Activated gamma-delta T cell treated with anti-CD3 and anti-CD28 coated beads, Interleukin-2, amount 50 U/mL, for 16 hours (primary cell): ENCODE data around the gene PCDHGB6.
"Not testable (repeated sequence)": the region's sequence is repeated elsewhere in the genome, so short reads cannot be mapped to it uniquely, and the experiment has no call there.

Source experiments
- DNase-seq: peaks from one replicate; pipeline ENCODE4 v3.0.0-alpha.2; 2020; ENCODE audit warnings: low read depth

The PCDHGB6 gene

GRCh38 chr5:141407790-141408505 lies at the start of gene PCDHGB6:
TSS of gene PCDHGB6 (plus strand) at chr5:141408021. CDS start at chr5:141408203, 182 bp downstream.
- not testable (repeated sequence) for DNase-seq

DNA sequence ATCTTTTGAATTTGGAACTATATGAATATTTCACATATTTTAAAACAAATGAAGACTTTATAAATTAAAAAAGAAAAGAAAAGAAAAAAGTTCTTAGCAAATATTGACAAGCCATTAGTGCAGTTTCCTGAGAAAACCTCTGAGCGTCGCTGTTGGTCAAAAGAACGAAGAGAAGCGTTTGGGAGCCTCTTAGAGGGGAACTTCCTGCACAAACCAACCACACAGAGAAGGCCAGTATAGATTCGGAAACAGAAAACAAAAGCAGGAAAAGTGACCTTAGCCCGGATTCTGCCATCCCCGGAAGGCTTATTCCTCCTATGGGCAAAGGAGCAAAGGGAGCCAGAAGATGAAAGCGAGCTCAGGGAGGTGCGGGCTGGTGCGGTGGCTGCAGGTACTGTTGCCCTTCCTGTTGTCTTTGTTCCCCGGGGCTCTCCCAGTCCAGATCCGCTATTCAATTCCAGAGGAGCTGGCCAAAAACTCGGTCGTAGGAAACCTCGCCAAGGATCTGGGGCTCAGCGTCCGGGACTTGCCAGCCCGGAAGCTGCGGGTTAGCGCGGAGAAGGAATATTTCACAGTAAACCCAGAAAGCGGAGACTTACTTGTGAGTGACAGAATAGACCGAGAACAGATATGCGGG lies 47.9 kb upstream of the PCDHGB6 start, which contains the start of gene PCDHGB2:
PCDHGB2 (plus strand) TSS at position 205 of the 637 bp plus-strand sequence; CDS start at position 347, 142 bp downstream.
- no peak for DNase-seq

- DNase-seq, result no peak
These were observed 47.1 kb upstream of the PCDHGB6 start for GRCh38 chr5:141360685-141361084.

- no peak for DNase-seq
These were observed 45.1 kb upstream of the PCDHGB6 start for GRCh38 chr5:141362719-141363118.

- DNase-seq, result no peak
These were observed 43.7 kb upstream of the PCDHGB6 start, which contains the start of gene PCDHGA5 for GRCh38 chr5:141363952-141364660. TSS of gene PCDHGA5 (plus strand) at chr5:141364162. CDS start at chr5:141364331, 169 bp downstream.

DNA sequence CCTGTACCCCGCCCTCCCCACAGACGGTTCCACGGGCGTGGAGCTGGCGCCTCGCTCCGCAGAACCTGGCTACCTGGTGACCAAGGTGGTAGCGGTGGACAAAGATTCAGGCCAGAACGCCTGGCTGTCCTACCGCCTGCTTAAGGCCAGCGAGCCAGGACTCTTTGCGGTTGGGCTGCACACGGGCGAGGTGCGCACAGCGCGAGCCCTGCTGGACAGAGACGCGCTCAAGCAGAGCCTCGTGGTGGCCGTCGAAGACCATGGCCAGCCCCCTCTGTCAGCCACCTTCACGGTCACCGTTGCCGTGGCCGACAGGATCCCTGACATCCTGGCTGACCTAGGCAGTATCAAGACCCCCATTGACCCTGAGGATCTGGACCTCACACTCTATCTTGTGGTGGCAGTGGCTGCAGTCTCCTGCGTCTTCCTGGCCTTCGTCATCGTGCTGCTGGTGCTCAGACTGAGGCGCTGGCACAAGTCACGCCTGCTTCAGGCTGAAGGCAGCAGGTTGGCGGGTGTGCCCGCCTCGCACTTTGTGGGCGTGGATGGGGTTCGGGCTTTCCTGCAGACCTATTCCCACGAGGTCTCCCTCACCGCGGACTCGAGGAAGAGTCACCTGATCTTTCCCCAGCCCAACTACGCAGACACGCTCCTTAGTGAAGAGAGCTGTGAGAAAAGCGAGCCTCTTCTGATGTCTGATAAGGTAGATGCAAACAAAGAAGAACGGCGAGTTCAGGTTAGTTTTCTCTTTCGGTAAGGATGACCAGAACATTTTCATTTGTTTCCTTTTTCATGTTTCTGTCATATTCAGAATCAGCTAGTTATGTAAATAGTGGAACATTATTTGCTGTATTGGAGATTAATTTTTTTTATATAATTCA lies 41.6 kb upstream of the PCDHGB6 start:
- DNase-seq, result no peak

- no peak for DNase-seq
These were observed 37.6 kb upstream of the PCDHGB6 start, which contains the start of gene PCDHGB3 for GRCh38 chr5:141369994-141370848. TSS of gene PCDHGB3 (plus strand) at chr5:141370242. CDS start at chr5:141370395, 153 bp downstream.

GRCh38 chr5:141371572-141372475 lies 36.0 kb upstream of the PCDHGB6 start:
- no peak for DNase-seq

DNA sequence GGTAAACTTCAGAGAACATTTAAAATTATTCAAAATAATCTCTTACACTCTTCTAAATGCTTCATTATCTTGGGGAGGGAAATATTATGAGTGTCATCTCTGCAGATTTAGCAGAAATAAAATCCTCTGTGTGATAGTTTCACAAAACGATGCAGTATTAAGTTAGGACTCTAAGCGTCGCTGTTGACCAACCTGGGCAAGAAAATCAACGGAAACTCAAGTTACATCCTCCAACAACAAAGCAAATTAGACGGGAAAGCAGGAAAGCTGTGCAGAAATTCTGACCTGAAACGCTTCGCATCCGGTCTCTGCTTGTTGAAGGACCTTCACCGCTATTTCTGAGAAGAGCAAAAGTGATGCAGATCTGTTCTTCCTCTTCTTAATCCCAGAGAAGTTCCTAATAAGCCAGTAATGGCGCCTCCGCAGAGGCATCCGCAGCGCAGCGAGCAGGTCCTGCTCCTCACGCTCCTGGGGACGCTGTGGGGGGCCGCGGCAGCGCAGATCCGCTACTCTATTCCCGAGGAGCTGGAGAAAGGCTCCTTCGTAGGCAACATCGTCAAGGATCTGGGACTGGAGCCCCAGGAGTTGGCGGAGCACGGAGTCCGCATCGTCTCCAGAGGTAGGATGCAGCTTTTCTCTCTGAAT lies 34.0 kb upstream of the PCDHGB6 start, which contains the start of gene PCDHGA6:
PCDHGA6 (plus strand) TSS at position 219 of the 645 bp plus-strand sequence; CDS start at position 412, 193 bp downstream.
- DNase-seq, result no peak

DNA sequence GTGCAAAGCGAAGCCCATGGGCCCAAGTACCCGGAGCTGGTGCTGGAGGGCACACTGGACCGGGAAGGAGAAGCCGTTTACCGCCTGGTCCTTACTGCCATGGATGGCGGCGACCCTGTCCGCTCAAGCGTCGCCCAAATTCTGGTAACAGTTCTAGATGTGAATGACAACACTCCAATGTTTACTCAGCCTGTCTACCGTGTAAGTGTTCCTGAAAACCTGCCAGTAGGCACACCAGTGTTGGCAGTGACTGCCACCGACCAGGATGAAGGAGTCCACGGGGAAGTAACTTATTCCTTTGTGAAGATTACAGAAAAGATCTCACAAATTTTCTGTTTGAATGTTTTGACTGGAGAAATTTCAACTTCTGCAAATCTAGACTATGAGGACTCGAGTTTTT lies 33.2 kb upstream of the PCDHGB6 start:
- no peak for DNase-seq

- DNase-seq, result not testable (repeated sequence)
These were observed 32.2 kb upstream of the PCDHGB6 start for GRCh38 chr5:141375444-141376155.

- DNase-seq, result no peak
These were observed 25.1 kb upstream of the PCDHGB6 start, which contains the start of gene PCDHGA7 for GRCh38 chr5:141382469-141383294. TSS of gene PCDHGA7 (plus strand) at chr5:141382742. CDS start at chr5:141382900, 158 bp downstream.

GRCh38 chr5:141383345-141383744 lies 24.5 kb upstream of the PCDHGB6 start:
- DNase-seq, result no peak

DNA sequence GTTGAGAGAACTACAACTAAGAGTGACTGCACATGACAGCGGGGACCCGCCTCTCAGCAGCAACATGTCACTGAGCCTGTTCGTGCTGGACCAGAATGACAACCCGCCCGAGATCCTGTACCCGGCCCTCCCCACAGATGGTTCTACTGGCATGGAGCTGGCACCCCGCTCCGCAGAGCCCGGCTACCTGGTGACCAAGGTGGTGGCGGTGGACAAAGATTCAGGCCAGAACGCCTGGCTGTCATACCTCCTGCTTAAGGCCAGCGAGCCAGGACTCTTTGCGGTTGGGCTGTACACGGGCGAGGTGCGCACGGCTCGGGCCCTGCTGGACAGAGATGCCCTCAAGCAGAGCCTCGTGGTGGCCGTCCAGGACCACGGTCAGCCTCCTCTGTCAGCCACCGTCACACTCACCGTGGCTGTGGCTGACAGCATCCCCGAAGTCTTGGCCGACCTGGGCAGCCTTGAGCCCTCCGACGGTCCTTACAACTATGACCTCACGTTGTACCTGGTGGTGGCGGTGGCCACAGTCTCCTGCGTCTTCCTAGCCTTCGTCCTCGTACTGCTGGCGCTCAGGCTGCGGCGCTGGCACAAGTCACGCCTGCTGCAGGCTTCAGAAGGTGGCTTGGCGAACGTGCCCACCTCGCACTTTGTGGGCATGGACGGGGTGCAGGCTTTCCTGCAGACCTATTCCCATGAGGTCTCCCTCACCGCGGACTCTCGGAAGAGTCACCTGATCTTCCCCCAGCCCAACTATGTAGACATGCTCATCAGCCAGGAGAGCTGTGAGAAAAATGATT lies 23.2 kb upstream of the PCDHGB6 start:
- no peak for DNase-seq

- DNase-seq, result not testable (repeated sequence)
These were observed 20.1 kb upstream of the PCDHGB6 start, which contains the start of gene PCDHGB4 for GRCh38 chr5:141387557-141388311. TSS of gene PCDHGB4 (plus strand) at chr5:141387698. CDS start at chr5:141387885, 187 bp downstream.
